Measurements from ENCODE around the gene CA7.
"Not testable (repeated sequence)": the region's sequence is repeated elsewhere in the genome, so short reads cannot be mapped to it uniquely, and the experiment has no call there.

Gene CA7

GRCh38 chr16:66894948-66895688, 50.9 kb downstream of the CA7 start:
- peak; percentile 48 to 74 for DNase-seq (ENCODE audit: low read depth in 1 of 2, low spot score in 1 of 2)
- H3K4me3 ChIP-seq (replicated peaks; ENCODE audit: insufficient read depth, low read length): no peak overlapping the region
- no peak overlapping the region for H3K27ac ChIP-seq (replicated peaks)
- no peaks in the 10 kb centered on the region for H3K27me3 ChIP-seq (ENCODE audit: insufficient read depth, poor library complexity, severe bottlenecking)
- TF ChIP-seq GABPA (IDR thresholded peaks at IDR 0.05; ENCODE audit: low read depth) (no peak), CTCF (IDR thresholded peaks at IDR 0.05; ENCODE audit: insufficient read depth, low read length) (peak; percentile 97)

- Histone ChIP-seq H3K27ac (replicated peaks) (no peak overlapping the region), H3K4me3 (replicated peaks; ENCODE audit: insufficient read depth, low read length) (no peak overlapping the region), H3K27me3 (ENCODE audit: insufficient read depth, poor library complexity, severe bottlenecking) (no peaks in the 10 kb centered on the region)
- DNase-seq (ENCODE audit: low read depth in 1 of 2, low spot score in 1 of 2): no peak
- TF ChIP-seq REST (IDR thresholded peaks at IDR 0.05; ENCODE audit: insufficient replicate concordance, low read depth) (no peak), POLR2AphosphoS5 (IDR thresholded peaks at IDR 0.05; ENCODE audit: low read depth) (no peak), CTCF (IDR thresholded peaks at IDR 0.05; ENCODE audit: insufficient read depth, low read length) (no peak), SPI1 (IDR thresholded peaks at IDR 0.05; ENCODE audit: borderline replicate concordance, low read depth) (no peak), GABPA (IDR thresholded peaks at IDR 0.05; ENCODE audit: low read depth) (no peak)
These were observed 51.4 kb downstream of the CA7 start for GRCh38 chr16:66895689-66895979.

- no peak overlapping the region for H3K4me3 ChIP-seq (replicated peaks; ENCODE audit: insufficient read depth, low read length)
- H3K27me3 ChIP-seq (ENCODE audit: insufficient read depth, poor library complexity, severe bottlenecking): no peaks in the 10 kb centered on the region
- H3K27ac ChIP-seq (replicated peaks): no peak overlapping the region
- TF ChIP-seq CTCF (IDR thresholded peaks at IDR 0.05; ENCODE audit: insufficient read depth, low read length) (no peak), POLR2AphosphoS5 (IDR thresholded peaks at IDR 0.05; ENCODE audit: low read depth) (no peak), REST (IDR thresholded peaks at IDR 0.05; ENCODE audit: insufficient replicate concordance, low read depth) (no peak), SPI1 (IDR thresholded peaks at IDR 0.05; ENCODE audit: borderline replicate concordance, low read depth) (no peak), GABPA (IDR thresholded peaks at IDR 0.05; ENCODE audit: low read depth) (no peak)
- no peak for DNase-seq (ENCODE audit: low read depth in 1 of 2, low spot score in 1 of 2)
These were observed 51.8 kb downstream of the CA7 start for GRCh38 chr16:66895999-66896398.

- not testable (repeated sequence) for DNase-seq (ENCODE audit: low read depth in 1 of 2, low spot score in 1 of 2); H3K27ac ChIP-seq (replicated peaks); H3K27me3 ChIP-seq (ENCODE audit: insufficient read depth, poor library complexity, severe bottlenecking); H3K4me3 ChIP-seq (replicated peaks; ENCODE audit: insufficient read depth, low read length)
These were observed 52.5 kb downstream of the CA7 start for GRCh38 chr16:66896682-66897081.
